ENCODE data around the gene ME1.
"Not testable (repeated sequence)": the region's sequence is repeated elsewhere in the genome, so short reads cannot be mapped to it uniquely, and the experiment has no call there.

The ME1 gene

DNA sequence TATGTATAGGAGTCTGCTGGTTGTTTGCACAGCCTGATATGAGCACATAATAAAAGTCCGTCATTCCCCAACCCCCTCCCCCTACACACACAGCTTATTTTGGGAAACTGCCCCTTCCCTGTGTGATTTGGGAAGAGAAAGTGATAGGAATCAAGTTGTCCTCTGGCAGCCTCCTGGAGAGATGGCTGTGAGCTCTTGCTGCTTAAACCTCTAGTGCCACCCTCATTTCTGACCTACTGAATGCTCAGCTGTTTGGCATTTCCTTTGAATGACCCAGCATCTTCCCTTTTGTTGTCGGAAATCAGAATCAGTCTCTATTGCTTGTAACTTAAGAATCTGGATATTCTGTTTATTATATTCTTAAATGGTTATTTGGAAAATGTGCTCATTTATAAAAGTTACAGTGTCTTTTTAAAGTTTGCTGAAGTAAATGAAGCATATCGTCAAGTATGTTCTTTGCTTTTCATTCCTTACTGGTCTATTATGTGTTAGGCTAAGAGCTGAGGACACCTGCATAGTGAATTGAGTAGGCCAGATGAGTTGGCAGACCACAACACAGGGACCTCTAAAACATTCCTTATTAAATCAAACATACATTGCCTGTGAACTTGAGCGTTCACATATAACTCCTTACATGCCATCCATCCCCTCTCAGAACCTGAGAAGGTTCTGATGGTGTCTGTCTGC is 232.2 kb downstream of the ME1 start:
- FAIRE-seq: no peak
- DNase-seq (ENCODE audit: insufficient read length, low spot score): no peak

GRCh38 chr6:83193747-83194566 is 236.9 kb downstream of the ME1 start:
- DNase-seq (ENCODE audit: insufficient read length, low spot score): peak; percentile 39
- FAIRE-seq: no peak

GRCh38 chr6:83192871-83193746 is 237.7 kb downstream of the ME1 start, which contains the start of the genes PGM3 and RWDD2A:
TSS of gene PGM3 (minus strand) at chr6:83193265. CDS start at chr6:83191012, 2,253 bp downstream.
TSS of gene RWDD2A (plus strand) at chr6:83193357. CDS start at chr6:83194452, 1,095 bp downstream.
- FAIRE-seq: peak; percentile 99

GRCh38 chr6:83192456-83192855 is 238.4 kb downstream of the ME1 start:
- DNase-seq (ENCODE audit: insufficient read length, low spot score): peak; percentile 5
- FAIRE-seq: no peak

More at GRCh38 chr6:83192871-83193746, 237.7 kb downstream of the ME1 start, which contains the start of the genes PGM3 and RWDD2A:
- peak; percentile 92 for DNase-seq (ENCODE audit: insufficient read length, low spot score)

DNA sequence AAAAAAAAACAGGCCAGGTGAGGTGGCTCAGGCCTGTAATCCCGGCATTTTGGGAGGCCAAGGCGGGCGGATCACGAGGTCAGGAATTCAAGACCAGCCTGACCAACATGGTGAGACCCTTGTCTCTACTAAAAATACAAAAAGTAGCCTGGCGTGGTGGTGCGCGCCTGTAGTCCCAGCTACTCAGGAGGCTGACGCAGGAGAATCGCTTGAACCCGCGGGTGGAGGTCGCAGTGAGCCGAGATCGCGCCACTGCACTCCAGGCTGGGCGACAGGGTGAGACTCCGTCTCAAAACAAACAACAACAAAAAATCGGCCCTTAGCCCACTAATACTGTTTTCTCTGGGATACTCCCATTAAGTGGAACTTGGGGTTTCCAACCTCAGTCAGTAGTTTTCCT is 238.9 kb downstream of the ME1 start:
- not testable (repeated sequence) for DNase-seq (ENCODE audit: insufficient read length, low spot score); FAIRE-seq

DNA sequence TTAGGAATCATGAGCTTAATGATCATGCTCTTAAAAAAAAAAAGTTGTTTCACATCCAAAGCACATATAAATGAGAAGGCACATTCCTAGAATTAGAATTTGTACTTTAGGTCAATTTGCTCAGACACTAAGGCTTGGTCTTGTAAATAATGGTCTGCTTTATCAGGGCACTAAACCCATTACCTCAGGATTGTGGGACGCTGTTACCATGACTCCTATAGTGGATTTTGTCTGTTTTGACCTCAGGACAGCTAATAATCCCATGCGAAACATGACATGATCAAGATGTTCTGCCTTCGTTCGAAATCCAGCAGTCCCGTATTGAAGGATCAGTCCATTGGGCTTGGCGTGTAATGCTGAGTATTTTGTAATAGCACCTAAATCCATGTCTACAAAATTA is 240.2 kb downstream of the ME1 start:
- no peak for DNase-seq (ENCODE audit: insufficient read length, low spot score)
- FAIRE-seq: no peak

- FAIRE-seq: no peak
- no peak for DNase-seq (ENCODE audit: insufficient read length, low spot score)
These were observed 242.3 kb downstream of the ME1 start for GRCh38 chr6:83188501-83188900.

GRCh38 chr6:83185096-83185495 is 245.8 kb downstream of the ME1 start:
- DNase-seq (ENCODE audit: insufficient read length, low spot score): no peak
- FAIRE-seq: no peak

DNA sequence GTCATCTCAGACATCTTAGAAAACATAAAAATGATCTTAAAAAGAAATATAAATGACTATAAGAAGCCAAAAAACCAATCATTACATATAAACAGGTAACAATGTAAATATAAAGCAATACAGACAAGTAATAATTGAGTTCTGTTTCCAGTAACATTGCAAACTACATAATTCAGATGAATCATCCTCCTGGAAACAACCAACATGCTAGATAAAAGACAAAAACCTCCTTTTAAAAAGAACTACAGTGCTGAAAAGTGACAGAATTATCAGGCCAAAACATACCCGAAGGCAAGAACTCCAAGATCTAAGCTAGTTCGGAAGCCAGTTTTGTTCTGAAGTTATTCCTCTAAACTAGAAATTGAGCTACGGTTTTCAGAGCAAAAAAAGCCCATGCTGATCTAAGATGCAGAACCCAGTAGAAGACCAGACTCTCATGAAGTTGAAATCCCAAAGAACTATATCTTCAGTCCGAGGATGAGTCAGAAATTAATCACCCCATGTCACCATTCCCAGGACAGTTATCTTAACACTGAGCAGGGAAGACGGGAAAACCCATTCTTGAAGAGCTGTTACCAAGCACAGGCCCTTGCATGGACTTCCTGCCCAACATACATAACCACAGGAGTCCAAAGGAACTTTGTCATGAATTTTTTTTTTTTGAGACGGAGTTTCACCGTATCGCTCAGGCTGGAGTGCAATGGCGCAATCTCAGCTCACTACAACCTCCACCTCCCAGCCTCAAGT is 247.6 kb downstream of the ME1 start:
- DNase-seq (ENCODE audit: insufficient read length, low spot score): peak; percentile 21
- peak; percentile 23 for FAIRE-seq

GRCh38 chr6:83182114-83182513 is 248.7 kb downstream of the ME1 start:
- FAIRE-seq: no peak

GRCh38 chr6:83180426-83180950 is 250.4 kb downstream of the ME1 start:
- DNase-seq (ENCODE audit: insufficient read length, low spot score) (no peak), FAIRE-seq (no peak)

More at GRCh38 chr6:83182114-83182513, 248.7 kb downstream of the ME1 start:
- DNase-seq (ENCODE audit: insufficient read length, low spot score): no peak

DNA sequence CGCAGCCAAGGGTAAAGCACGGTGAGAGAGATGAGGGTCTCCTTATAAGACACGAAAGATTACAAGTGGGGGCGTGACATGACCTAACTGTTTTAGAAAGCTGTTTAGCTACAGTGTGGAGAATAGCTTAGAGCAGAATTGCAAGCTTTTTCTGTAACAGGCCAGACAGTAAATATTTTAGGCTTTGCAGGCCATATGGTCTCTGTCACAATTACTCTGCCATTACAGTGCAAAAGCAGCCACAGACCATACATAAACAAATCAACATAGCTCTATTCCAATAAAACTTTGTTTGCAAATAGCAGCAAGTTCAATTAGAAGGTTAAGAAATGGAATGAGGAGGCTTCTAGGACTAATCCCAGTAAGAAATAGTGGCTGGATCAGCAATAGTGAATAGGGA is 254.6 kb downstream of the ME1 start:
- FAIRE-seq: no peak

GRCh38 chr6:83169511-83169910 is 261.3 kb downstream of the ME1 start:
- FAIRE-seq (no peak), DNase-seq (ENCODE audit: insufficient read length, low spot score) (no peak)

More for the DNA sequence above, 254.6 kb downstream of the ME1 start:
- no peak for DNase-seq (ENCODE audit: insufficient read length, low spot score)

DNA sequence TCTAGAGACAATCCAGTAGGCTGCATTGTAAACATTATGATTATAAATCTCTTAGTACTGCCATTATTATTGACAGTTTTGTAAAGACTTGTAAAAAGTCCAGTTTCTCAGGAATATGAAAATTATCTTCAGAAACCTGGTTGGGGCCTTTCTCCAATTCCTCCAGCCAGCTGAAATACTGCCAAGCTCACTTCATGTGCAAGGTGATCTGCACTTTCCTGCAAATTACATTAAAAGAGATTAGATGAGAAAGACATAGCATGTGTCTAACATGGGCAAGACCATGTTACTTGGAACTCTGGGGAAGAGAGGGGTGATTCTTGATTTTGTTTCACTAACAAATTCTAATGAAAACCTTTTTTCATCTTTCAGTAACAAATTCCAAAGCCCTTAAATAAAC is 261.7 kb downstream of the ME1 start:
- FAIRE-seq (no peak), DNase-seq (ENCODE audit: insufficient read length, low spot score) (no peak)

DNA sequence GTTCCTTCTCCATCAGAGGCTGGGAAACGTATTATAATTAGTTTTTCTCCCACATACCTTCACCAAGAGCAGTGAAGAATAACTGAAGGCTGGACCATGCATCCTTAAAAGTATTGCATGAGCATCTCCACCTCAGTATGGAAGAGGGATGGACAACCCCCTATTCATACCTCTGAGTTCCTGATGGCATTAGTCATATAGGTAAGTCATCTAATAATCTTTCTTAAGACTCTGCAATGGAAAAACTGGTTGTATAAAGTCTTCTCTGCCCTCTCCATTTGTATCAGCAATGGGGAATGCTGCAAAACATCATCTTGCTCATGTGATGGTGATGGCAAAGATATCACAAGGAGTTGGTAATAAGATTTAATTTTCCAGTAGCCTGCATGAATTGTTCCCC is 262.3 kb downstream of the ME1 start:
- no peak for FAIRE-seq
- DNase-seq (ENCODE audit: insufficient read length, low spot score): no peak

GRCh38 chr6:83167726-83168278 is 263.0 kb downstream of the ME1 start:
- FAIRE-seq: no peak

More at GRCh38 chr6:83167726-83168278, 263.0 kb downstream of the ME1 start:
- DNase-seq (ENCODE audit: insufficient read length, low spot score): no peak

Data from HTR-8/SVneo (cell line).